Loucy (cell line): ENCODE data around the gene CD84.
"Not testable (repeated sequence)": the region's sequence is repeated elsewhere in the genome, so short reads cannot be mapped to it uniquely, and the experiment has no call there.

ENCODE experiments used
- H2AFZ ChIP-seq: fragments of 200-600 bp; sonication (generic); 2 replicates; pipeline ENCODE4 v1.6.0; 2016; ENCODE audit warnings: antibody characterized with exemption, mild to moderate bottlenecking, low read length, moderate library complexity
- H3F3A ChIP-seq: fragments of 200-600 bp; 2 replicates; pipeline ENCODE4 v1.6.0; 2016; ENCODE audit warnings: antibody characterized with exemption, low read depth, mild to moderate bottlenecking
- H3K27me3 ChIP-seq: fragments of 200-600 bp; sonication (generic); 2 replicates; pipeline ENCODE4 v1.6.1; 2014; ENCODE audit warnings: low read length, mild to moderate bottlenecking; ENCODE audit not compliant: insufficient read depth, poor library complexity, severe bottlenecking
- H3K36me3 ChIP-seq: fragments of 200-600 bp; sonication (generic); 2 replicates; pipeline ENCODE4 v1.6.1; 2016; ENCODE audit warnings: low read length; ENCODE audit not compliant: insufficient read depth
- H3K4me1 ChIP-seq: fragments of 200-600 bp; sonication (generic); 2 replicates; pipeline ENCODE4 v1.5.1; 2014; ENCODE audit warnings: low read length, mild to moderate bottlenecking; ENCODE audit not compliant: insufficient read depth, poor library complexity, severe bottlenecking
- H3K4me2 ChIP-seq: fragments of 200-600 bp; sonication (generic); 2 replicates; pipeline ENCODE4 v1.6.0; 2014; ENCODE audit warnings: antibody characterized with exemption, low read length, low read depth, mild to moderate bottlenecking; ENCODE audit not compliant: poor library complexity, severe bottlenecking
- H3K4me3 ChIP-seq: fragments of 200-600 bp; sonication (generic); 2 replicates; pipeline ENCODE4 v1.5.1; 2014; ENCODE audit warnings: low read length, mild to moderate bottlenecking, mixed read lengths; ENCODE audit not compliant: poor library complexity, severe bottlenecking
- H3K79me2 ChIP-seq: fragments of 200-600 bp; sonication (generic); 2 replicates; pipeline ENCODE4 v1.6.1; 2014; ENCODE audit warnings: low read length; ENCODE audit not compliant: insufficient read depth
- H3K9ac ChIP-seq: fragments of 200-600 bp; sonication (generic); 2 replicates; pipeline ENCODE4 v1.6.0; 2014; ENCODE audit warnings: mild to moderate bottlenecking, low read depth, low read length, moderate library complexity; ENCODE audit not compliant: poor library complexity, severe bottlenecking
- H3K9me2 ChIP-seq: fragments of 200-600 bp; sonication (generic); replicated peaks from 2 replicates; pipeline ENCODE4 v1.6.1; 2016; ENCODE audit warnings: low read depth, low read length, mixed read lengths
- H3K9me3 ChIP-seq: fragments of 200-600 bp; sonication (generic); 2 replicates; pipeline ENCODE4 v1.6.1; 2014; ENCODE audit warnings: mild to moderate bottlenecking, antibody characterized with exemption, low read length, low read depth; ENCODE audit not compliant: insufficient read depth
- H4K20me1 ChIP-seq: fragments of 200-600 bp; sonication (generic); 2 replicates; pipeline ENCODE4 v1.6.0; 2014; ENCODE audit warnings: antibody characterized with exemption, low read length, mild to moderate bottlenecking; ENCODE audit not compliant: insufficient read depth, poor library complexity, severe bottlenecking
- EZH2phosphoT487 ChIP-seq: fragments of 200-600 bp; IDR thresholded peaks from 2 replicates; pipeline ENCODE4 v1.6.1; 2018; ENCODE audit warnings: antibody characterized with exemption, mild to moderate bottlenecking, moderate library complexity, borderline replicate concordance
- TF ChIP-seq, protein P1 (sequence below): fragments of 200-600 bp; sonication (generic); conservative IDR thresholded peaks from 2 replicates; pipeline ENCODE4 v1.5.1; 2014; ENCODE audit warnings: mild to moderate bottlenecking, antibody characterized with exemption, low read length

The CD84 gene

DNA sequence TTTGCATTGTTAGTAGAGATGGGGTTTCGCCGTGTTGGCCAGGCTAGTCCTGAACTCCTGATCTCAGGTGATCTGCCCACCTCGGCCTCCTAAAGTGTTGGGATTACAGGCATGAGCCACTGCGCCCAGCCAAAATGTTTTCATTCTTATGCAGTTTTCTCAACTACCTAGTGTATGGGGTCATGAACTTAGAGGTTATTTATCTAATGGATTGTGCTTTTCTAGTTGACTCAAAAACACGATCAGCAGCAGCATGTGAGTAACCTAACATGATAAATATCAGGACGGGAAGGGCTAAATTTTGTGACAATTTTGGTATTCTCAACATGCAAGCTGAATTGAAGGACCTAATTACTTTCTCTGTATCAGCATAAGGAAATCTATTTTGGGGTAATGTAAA is 9.2 kb upstream of the CD84 start:
- Histone ChIP-seq H3K4me3 (no peak overlapping the region), H3K9me3 (no peaks in the 10 kb centered on the region), H3K9me2 (no peaks in the 10 kb centered on the region), H3K79me2 (no peaks in the 10 kb centered on the region), H3K9ac (no peak overlapping the region), H3F3A (no peaks in the 10 kb centered on the region), H3K36me3 (no peaks in the 10 kb centered on the region), H3K4me2 (no peak overlapping the region), H4K20me1 (no peaks in the 10 kb centered on the region), H3K4me1 (peaks cover 10% of the 10 kb centered on the region), H2AFZ (no peak overlapping the region), H3K27me3 (no peaks in the 10 kb centered on the region)
- no peak for TF ChIP-seq EZH2phosphoT487
- TF ChIP-seq, protein P1, sequence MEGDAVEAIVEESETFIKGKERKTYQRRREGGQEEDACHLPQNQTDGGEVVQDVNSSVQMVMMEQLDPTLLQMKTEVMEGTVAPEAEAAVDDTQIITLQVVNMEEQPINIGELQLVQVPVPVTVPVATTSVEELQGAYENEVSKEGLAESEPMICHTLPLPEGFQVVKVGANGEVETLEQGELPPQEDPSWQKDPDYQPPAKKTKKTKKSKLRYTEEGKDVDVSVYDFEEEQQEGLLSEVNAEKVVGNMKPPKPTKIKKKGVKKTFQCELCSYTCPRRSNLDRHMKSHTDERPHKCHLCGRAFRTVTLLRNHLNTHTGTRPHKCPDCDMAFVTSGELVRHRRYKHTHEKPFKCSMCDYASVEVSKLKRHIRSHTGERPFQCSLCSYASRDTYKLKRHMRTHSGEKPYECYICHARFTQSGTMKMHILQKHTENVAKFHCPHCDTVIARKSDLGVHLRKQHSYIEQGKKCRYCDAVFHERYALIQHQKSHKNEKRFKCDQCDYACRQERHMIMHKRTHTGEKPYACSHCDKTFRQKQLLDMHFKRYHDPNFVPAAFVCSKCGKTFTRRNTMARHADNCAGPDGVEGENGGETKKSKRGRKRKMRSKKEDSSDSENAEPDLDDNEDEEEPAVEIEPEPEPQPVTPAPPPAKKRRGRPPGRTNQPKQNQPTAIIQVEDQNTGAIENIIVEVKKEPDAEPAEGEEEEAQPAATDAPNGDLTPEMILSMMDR: no peak

DNA sequence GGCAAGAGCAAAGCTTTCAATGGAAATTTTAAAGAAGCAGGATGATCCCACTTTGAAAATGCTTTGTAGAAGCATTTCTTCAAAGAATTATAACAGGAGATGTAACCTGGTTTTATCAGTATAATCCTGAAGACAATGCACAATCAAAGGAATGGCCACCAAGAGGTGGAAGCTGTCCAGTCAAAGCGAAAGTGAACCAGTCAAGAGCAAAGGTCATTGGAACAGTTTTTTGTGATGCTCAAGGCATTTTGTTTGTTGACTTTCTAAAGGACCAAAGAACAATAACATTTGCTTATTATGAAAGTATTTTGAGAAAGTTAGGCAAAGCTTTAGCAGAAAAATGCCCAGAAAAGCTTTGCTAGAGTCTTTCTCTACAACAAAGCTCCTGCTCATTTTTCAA is 5.5 kb upstream of the CD84 start:
- Histone ChIP-seq H3K36me3 (no peaks in the 10 kb centered on the region), H3K9ac (no peak overlapping the region), H3K79me2 (no peaks in the 10 kb centered on the region), H4K20me1 (no peaks in the 10 kb centered on the region), H2AFZ (no peak overlapping the region), H3F3A (no peaks in the 10 kb centered on the region), H3K4me2 (no peak overlapping the region), H3K4me1 (peaks cover 24% of the 10 kb centered on the region), H3K27me3 (no peaks in the 10 kb centered on the region), H3K9me3 (peaks cover 3% of the 10 kb centered on the region; the same call in 1 of the 2 replicates), H3K9me2 (no peaks in the 10 kb centered on the region), H3K4me3 (no peak overlapping the region)
- TF ChIP-seq, protein P1: no peak
- no peak for TF ChIP-seq EZH2phosphoT487

DNA sequence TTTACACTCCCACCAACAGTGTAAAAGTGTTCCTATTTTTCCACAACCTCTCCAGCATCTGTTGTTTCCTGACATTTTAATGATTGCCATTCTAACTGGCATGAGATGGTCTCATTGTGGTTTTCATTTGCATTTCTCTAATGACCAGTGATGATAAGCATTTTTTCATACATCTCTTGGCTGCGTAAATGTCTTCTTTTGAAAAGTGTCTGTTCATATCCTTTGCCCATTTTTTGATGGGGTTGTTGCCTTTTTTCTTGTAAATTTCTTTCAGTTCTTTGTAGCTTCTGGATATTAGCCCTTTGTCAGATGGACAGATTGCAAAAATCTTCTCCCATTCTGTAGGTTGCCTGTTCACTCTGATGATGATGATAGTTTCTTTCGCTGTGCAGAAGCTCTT is 3.7 kb upstream of the CD84 start:
- H3K27me3 ChIP-seq, H2AFZ ChIP-seq, H3K9ac ChIP-seq, H3K4me3 ChIP-seq, H3K9me3 ChIP-seq, H3K4me2 ChIP-seq, H3K79me2 ChIP-seq, H3K9me2 ChIP-seq, H3F3A ChIP-seq, H3K36me3 ChIP-seq, H4K20me1 ChIP-seq: not testable (repeated sequence)
- H3K4me1 ChIP-seq: peaks cover 42% of the 10 kb centered on the region

DNA sequence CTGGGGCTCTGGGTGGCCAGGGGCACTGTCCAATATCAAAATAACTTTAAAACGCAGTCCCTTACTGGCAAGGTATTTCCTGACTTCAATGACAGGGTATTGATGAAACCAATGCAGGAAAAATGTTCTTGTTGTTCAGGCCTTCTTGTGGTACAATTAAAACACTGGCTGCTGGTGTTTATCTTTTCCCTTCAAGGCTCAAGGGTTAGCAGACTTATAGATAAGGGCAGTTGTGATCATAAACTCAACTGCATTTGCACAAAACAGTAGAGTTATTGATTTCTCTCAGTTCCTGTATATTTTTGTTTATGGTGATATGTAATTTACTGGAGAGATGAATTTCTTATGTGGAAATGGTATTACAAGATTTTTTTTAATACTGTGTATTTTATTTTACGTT is 2.7 kb upstream of the CD84 start:
- H3K9me2 ChIP-seq: no peaks in the 10 kb centered on the region
- H3K27me3 ChIP-seq: no peaks in the 10 kb centered on the region
- no peaks in the 10 kb centered on the region for H3K36me3 ChIP-seq
- H4K20me1 ChIP-seq: no peaks in the 10 kb centered on the region
- no peaks in the 10 kb centered on the region for H3F3A ChIP-seq
- no peak for TF ChIP-seq EZH2phosphoT487
- TF ChIP-seq, protein P1: no peak
- H2AFZ ChIP-seq: no peak overlapping the region
- no peak overlapping the region for H3K9ac ChIP-seq
- peaks cover 3% of the 10 kb centered on the region; the same call in 1 of the 2 replicates for H3K9me3 ChIP-seq
- peaks cover 52% of the 10 kb centered on the region for H3K4me1 ChIP-seq
- no peak overlapping the region for H3K4me2 ChIP-seq
- H3K79me2 ChIP-seq: peaks cover 12% of the 10 kb centered on the region
- no peak overlapping the region for H3K4me3 ChIP-seq
